Measurements from ENCODE around the gene SEPTIN8.

SEPTIN8 gene

GRCh38 chr5:132779961-132780360 lies 2.9 kb upstream of the SEPTIN8 start:
- DNase-seq: no peak

GRCh38 chr5:132778856-132779255 lies 1.8 kb upstream of the SEPTIN8 start:
- DNase-seq: no peak

GRCh38 chr5:132778129-132778528 lies 1.1 kb upstream of the SEPTIN8 start:
- no peak for DNase-seq

GRCh38 chr5:132776938-132777208 lies 166 bp downstream of the SEPTIN8 start:
- no peak for DNase-seq

- no peak for DNase-seq
Observed at GRCh38 chr5:132776131-132776937, 705 bp downstream of the SEPTIN8 start.

DNA sequence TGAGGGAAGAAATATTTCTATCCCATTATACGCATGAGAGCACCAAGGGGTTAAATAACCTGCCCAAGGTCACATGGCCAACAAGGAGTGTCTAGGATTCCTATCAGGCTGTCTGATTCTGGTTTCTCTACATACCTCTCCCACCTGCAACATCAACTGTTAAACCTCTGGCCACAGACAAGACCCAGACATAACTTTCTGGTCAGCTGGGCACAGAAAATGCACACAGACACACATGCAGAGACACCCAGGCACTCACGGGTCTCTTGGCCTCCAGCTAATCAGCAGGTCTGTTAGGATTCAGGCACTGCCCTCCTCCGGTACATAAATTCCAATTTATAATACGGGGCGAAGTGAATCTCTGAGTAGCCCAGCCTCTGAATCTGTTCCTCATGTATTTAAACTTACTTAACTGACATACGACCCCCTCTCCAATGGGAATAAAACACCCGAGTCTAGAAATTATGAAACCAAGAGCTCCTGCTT lies 1.5 kb downstream of the SEPTIN8 start:
- no peak for DNase-seq

GRCh38 chr5:132774896-132775295 lies 2.1 kb downstream of the SEPTIN8 start:
- DNase-seq: no peak

DNA sequence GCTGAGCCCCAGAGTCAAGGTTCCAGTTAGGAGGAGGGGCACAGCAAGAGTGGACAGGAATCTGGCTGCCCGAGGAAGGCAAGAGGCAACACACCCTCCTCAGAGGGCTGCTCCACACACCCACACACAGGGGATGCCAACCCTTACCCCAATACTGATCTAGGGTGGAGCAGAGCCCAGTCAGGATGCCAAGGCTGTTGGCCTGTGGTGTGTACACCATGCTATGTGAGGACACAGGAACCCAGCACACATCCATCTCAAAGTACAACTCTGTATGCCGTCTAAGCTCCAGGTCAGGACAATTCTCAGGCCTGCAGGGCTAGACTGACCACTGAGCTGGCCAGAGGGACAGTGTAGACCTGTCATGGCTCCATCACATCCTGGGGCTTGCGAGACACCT lies 2.6 kb downstream of the SEPTIN8 start:
- DNase-seq: no peak

GRCh38 chr5:132773601-132774355 lies 3.3 kb downstream of the SEPTIN8 start:
- no peak for DNase-seq

DNA sequence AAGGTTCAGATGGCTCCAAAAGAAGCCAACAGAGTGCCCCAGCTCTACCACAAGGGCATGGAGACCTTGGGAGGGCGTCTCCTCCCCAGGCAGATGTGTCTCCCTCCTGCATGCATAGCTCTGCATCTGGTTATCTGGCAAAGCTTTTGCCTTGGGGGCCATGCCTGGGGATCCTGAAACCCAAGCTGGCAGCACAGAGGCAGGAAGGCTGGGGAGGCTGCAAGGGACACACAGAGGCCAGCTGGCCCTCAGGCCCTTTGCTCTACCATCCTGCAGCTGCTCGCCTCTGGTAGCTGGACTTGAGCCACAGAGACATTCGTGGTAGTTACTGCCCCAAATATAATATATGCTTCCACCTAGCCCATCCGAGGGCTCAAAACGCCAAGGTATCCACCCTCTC lies 3.9 kb downstream of the SEPTIN8 start:
- DNase-seq: no peak

- no peak for DNase-seq
Observed at GRCh38 chr5:132772291-132773070, 4.6 kb downstream of the SEPTIN8 start.

DNA sequence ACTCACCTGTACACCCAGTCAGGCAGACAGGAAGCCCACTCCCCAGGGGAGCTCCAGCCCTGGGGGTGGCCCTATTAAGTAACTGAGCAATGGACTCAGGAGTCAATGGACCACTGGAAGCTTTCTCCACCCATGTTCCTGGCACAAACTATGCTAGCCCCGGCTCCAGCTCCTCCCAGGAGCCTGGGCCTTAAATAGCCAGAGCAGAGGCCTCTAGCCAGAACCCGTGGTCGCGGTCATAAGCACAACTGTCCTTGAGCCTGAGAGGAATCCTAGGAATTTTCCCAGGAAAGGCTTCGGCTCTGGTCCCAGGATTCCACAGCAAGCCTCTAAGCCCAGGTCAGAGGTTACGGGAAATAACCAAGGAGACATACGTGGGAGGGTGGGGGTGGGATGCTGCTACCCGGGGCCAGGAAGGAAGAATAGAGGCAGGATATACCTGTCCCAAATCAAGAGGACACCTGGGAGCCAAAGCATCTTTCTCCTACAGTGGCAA lies 5.5 kb downstream of the SEPTIN8 start:
- DNase-seq: no peak

DNA sequence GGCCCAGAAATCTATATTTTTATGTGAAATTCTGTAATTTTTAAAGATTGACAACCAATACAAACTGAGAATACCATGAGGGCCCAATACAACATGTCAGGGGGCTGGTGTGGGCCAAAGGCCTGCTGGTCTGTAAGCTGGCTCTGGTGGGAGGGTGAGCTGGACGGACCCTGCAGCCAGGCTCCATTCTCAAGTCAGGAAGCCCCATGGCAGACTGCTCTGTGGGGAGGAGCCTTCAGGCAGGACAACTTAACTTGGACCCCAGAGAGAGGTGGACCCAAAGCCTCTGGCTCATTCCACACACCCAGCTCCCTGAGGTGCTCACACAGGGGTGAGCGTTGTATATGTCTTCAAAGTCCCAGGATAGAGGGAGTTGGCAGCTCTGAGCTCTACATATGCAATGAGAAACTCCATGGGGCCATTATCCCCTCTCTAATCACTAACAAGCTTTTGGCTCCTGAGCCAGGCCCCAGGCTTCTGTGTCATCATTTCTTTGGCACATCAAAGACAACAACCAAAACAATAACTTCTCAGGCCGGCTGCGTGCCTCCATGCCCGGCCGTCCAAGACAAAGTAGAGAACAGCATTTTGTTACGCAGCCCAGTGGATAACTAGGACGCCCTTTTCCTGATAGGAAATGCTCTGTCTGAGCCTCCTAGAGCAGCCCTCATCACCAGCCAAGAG lies 6.4 kb downstream of the SEPTIN8 start:
- DNase-seq: no peak

GRCh38 chr5:132768485-132768868 lies 8.6 kb downstream of the SEPTIN8 start:
- DNase-seq: no peak

GRCh38 chr5:132767150-132767549 lies 9.9 kb downstream of the SEPTIN8 start:
- no peak for DNase-seq

DNA sequence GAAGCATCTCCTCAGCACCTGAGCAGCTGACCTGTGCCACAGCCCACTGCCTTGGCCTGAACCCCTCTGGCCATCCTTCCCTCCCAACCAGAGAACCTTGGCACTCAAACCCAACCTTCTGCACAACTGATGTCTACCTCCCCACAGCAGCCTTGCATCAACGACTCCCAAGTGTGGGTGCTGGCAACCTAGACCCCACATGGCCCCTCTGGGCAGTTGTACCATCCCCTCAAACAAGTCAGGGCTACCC lies 10.3 kb downstream of the SEPTIN8 start:
- no peak for DNase-seq

DNA sequence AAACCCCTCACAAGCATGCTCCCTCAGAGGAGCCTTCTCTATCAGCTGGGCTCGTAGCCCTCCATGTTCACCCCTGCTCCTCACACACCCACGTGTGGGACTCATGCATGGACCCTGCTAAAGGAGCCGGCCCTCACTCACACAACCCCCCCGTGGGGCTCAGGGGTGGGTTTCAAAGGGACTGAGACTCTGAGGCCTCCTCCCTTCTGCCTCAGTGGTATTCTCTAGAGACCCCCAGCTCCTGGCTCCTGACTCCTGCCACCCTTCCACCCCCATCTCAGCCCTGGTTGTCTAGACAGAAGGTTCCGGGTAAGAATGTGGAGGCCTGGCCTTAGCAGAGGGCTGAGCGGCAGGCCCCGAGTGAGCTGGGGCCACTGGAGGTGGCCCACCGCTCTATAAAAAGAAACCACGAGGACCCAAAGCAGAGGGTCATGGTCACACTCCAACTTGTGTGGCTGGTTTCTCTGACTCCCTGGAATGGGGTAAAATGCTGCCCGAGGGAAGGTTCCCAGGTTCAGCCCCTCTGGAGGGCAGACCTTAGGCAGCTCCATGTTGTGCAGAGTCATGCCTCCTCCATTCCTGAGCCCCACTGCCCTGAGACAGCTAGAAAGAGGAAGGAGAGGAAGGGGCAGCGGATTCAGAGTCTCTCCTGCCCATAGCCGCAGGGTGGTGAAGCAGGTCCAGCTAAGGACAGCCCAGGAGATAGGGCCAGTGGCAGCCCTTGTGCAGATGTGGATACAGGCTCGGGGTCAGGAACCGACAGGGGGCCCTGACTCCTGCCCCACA lies 10.8 kb downstream of the SEPTIN8 start:
- no peak for DNase-seq

GRCh38 chr5:132765311-132766019 lies 11.6 kb downstream of the SEPTIN8 start:
- DNase-seq: no peak

DNA sequence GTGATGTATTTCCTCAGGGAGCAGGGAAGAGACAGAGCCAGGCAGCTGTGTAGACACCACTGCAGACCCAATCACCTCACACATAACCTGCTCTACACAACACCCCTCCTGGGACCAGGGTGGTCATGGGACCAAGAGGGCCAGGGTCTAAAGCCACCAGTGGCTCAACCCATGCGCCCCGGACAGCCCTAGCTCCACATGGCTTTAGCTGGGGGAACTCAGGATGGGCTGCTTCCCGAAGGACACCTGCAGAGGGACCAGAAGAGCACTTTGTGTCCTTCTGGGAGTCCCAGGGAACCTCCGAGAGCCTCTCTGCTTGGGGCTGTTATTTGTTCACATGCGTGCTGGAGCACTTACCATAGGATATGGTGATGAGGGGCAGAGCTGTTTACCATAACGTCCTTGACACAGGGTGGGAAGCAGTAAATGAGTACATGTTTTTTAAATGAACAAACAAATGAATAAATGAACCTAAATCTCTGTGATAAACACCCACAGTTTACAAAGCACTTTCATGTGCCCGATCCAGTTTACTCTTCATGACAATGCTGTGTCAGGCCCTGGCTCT lies 12.3 kb downstream of the SEPTIN8 start:
- no peak for DNase-seq

- no peak for DNase-seq
Observed at GRCh38 chr5:132764051-132764450, 13.0 kb downstream of the SEPTIN8 start.

Data from NCI-H1105 (cell line).